Endothelial cell of umbilical vein (primary cell): ENCODE results near the gene RPS6KA4. TPM values are rescaled to one million over a fixed set of nuclear protein-coding genes. Genes with fewer than 3 reads are reported as not detected.

Experiments used
- BruUV-seq: library from RNA; stranded (reverse); fragments of 400-500 nt; replicated peaks from 2 replicates; lab custom pipeline; 2021; lab: Mats Ljungman, UMichigan
- CTCF ChIA-PET: fragments of 300-600, 350-600 bp; sonication (Branson Sonifier 250); formaldehyde crosslinking; loops from one replicate; lab custom pipeline; 2021; ENCODE audit warnings: antibody characterized with exemption, inconsistent platforms; lab: Charles Lee
- POLR2A ChIA-PET: fragments of 300-600, 350-600 bp; sonication (Branson Sonifier 250); formaldehyde crosslinking; loops from one replicate; lab custom pipeline; 2021; ENCODE audit warnings: antibody characterized with exemption, inconsistent platforms; lab: Charles Lee
- DNase-seq: peaks from one replicate; pipeline ENCODE4 v3.0.0-alpha.2; 2011; ENCODE audit warnings: low read depth, low spot score
- FAIRE-seq: peaks from 2 replicates; lab custom pipeline; 2011; peaks lifted over from hg19 to GRCh38; lab: Jason Lieb, UNC
- H2AFZ ChIP-seq: 2 replicates; pipeline ENCODE4 v1.6.0; 2012; ENCODE audit warnings: low read depth, low read length, control low read depth, inconsistent platforms
- H3K27ac ChIP-seq: 2 replicates; pipeline ENCODE4 v1.5.1; 2011; ENCODE audit warnings: low read depth, mild to moderate bottlenecking, control low read depth, low read length, moderate library complexity; ENCODE audit not compliant: insufficient read depth
- H3K27me3 ChIP-seq, 2 experiments: 2 replicates each; pipeline versions ENCODE4 v1.6.0 to v1.6.1; 2011; ENCODE audit warnings: low read length in 2 of 2, mixed read lengths in 1 of 2; ENCODE audit not compliant: control insufficient read depth in 2 of 2, insufficient read depth in 2 of 2
- H3K36me3 ChIP-seq, 2 experiments: 2 replicates in 1 of 2; 3 replicates in 1 of 2; pipeline ENCODE4 v1.5.1; 2011; ENCODE audit warnings: low read length in 2 of 2, mild to moderate bottlenecking in 1 of 2, moderate library complexity in 1 of 2; ENCODE audit not compliant: control insufficient read depth in 2 of 2, insufficient read depth in 2 of 2; ENCODE audit errors: extremely low read depth in 1 of 2
- H3K4me1 ChIP-seq: 3 replicates; pipeline ENCODE4 v1.5.1; 2011; ENCODE audit warnings: mild to moderate bottlenecking, low read length; ENCODE audit not compliant: control insufficient read depth, insufficient read depth; ENCODE audit errors: extremely low read depth
- H3K4me2 ChIP-seq: 2 replicates; pipeline ENCODE4 v1.6.1; 2011; ENCODE audit warnings: low read length, control low read depth, mixed read lengths; ENCODE audit not compliant: insufficient read depth
- H3K4me3 ChIP-seq, 3 experiments: fragments of 200-600 bp in 1 of 3; sonication (generic), shearing (Covaris generic) in 1 of 3; replicated peaks in 1 of 3; 2 replicates each; pipeline ENCODE4 v1.5.1; 2011 to 2016; ENCODE audit warnings: control low read depth in 3 of 3, low read length in 3 of 3, mild to moderate bottlenecking in 2 of 3, inconsistent platforms in 1 of 3, low read depth in 1 of 3, moderate library complexity in 1 of 3; ENCODE audit not compliant: insufficient read depth in 1 of 3
- H3K79me2 ChIP-seq: 2 replicates; pipeline ENCODE4 v1.6.0; 2012; ENCODE audit warnings: low read length, inconsistent platforms; ENCODE audit not compliant: control insufficient read depth, insufficient read depth
- H3K9ac ChIP-seq: replicated peaks from 2 replicates; pipeline ENCODE3; 2011; ENCODE audit warnings: low read length, control low read depth; ENCODE audit not compliant: insufficient read depth; ENCODE audit errors: extremely low read depth
- H3K9me1 ChIP-seq: replicated peaks from 3 replicates; pipeline ENCODE4 v1.6.0; 2011; ENCODE audit warnings: mild to moderate bottlenecking, low read length; ENCODE audit not compliant: control insufficient read depth, insufficient read depth; ENCODE audit errors: extremely low read depth
- H3K9me3 ChIP-seq: replicated peaks from 2 replicates; pipeline ENCODE4 v1.5.1; 2012; ENCODE audit warnings: low read length, inconsistent platforms; ENCODE audit not compliant: control insufficient read depth, insufficient read depth
- H4K20me1 ChIP-seq: replicated peaks from 2 replicates; pipeline ENCODE3; 2011; ENCODE audit warnings: mild to moderate bottlenecking, low read length; ENCODE audit not compliant: control insufficient read depth, insufficient read depth; ENCODE audit errors: extremely low read depth
- CTCF ChIP-seq, 2 donors: IDR thresholded peaks; 1 replicate in 1 of 2; 2 replicates in 1 of 2; pipeline ENCODE4 v1.5.1; 2011; ENCODE audit warnings: low read length in 2 of 2, mild to moderate bottlenecking in 2 of 2, moderate library complexity in 2 of 2, control low read depth in 1 of 2, inconsistent platforms in 1 of 2, low read depth in 1 of 2; ENCODE audit not compliant: insufficient read depth in 1 of 2; ENCODE audit errors: extremely low read depth in 1 of 2
- EZH2 ChIP-seq: IDR thresholded peaks from 2 replicates; pipeline ENCODE4 v1.6.1; 2012; ENCODE audit warnings: borderline replicate concordance, low read depth, mild to moderate bottlenecking, moderate library complexity, low read length, inconsistent platforms; ENCODE audit not compliant: severe bottlenecking
- FOS ChIP-seq: IDR thresholded peaks from 2 replicates; pipeline ENCODE4 v1.6.1; 2011; ENCODE audit warnings: mild to moderate bottlenecking, low read length, moderate library complexity, borderline replicate concordance; ENCODE audit not compliant: insufficient read depth
- GATA2 ChIP-seq: IDR thresholded peaks from 2 replicates; pipeline ENCODE4 v1.7.0; 2011; ENCODE audit warnings: low read depth, mild to moderate bottlenecking, moderate library complexity, mixed read lengths, low read length; ENCODE audit not compliant: insufficient read length, insufficient read depth
- JUN ChIP-seq: IDR thresholded peaks from 2 replicates; pipeline ENCODE4 v1.6.1; 2011; ENCODE audit warnings: borderline replicate concordance, low read depth; ENCODE audit not compliant: insufficient read length, insufficient read depth
- MAX ChIP-seq: IDR thresholded peaks from 2 replicates; pipeline ENCODE4 v1.6.1; 2011; ENCODE audit not compliant: insufficient read depth, insufficient read length
- MYC ChIP-seq: IDR thresholded peaks from one replicate; pipeline ENCODE4 v1.6.1; 2011; ENCODE audit warnings: mild to moderate bottlenecking, low read depth, low read length
- POLR2A ChIP-seq: IDR thresholded peaks from 2 replicates; pipeline ENCODE4 v1.6.1; 2012; ENCODE audit warnings: low read depth, mild to moderate bottlenecking, control low read depth, low read length
- POLR2AphosphoS5 ChIP-seq: IDR thresholded peaks from 2 replicates; pipeline ENCODE4 v1.6.1; 2012; ENCODE audit warnings: low read depth, mild to moderate bottlenecking, control low read depth, low read length, moderate library complexity; ENCODE audit not compliant: insufficient read depth
- dilution Hi-C: fragments of 300-500 bp; cut with MboI; formaldehyde crosslinking; loops from one replicate; pipeline ENCODE4 v1.15.0; 2019; ENCODE audit warnings: low sequenced_read_pairs; ENCODE audit not compliant: extremely low pct_ligation_motif_present
- intact Hi-C: fragments of 100-400 bp; cut with micrococcal nuclease; formaldehyde crosslinking; loops from one replicate; pipeline ENCODE4 v1.10.0; 2022
- polyA plus RNA-seq, 4 experiments: library from polyadenylated mRNA; depleted of rRNA in 3 of 4; stranded (reverse) in 3 of 4; unstranded in 1 of 4; fragments of >200 nt; gene quantifications; 2 replicates each; pipeline versions ENCODE4 v1.2.1 to v1.2.3, GENCODE V29; 2011 to 2012; ENCODE audit warnings: missing spikeins in 1 of 4
- total RNA-seq: library from RNA; stranded (reverse); gene quantifications from 2 replicates; pipeline ENCODE4 v1.2.3, GENCODE V29; 2021

Gene RPS6KA4
- total and polyA plus RNA-seq, 2 donors (not counting 3 experiments of a cell fraction or from before 2014, with no cell fraction given) = 26.5 to 44.1 TPM

GRCh38 chr11:64391839-64392238 lies 32.9 kb downstream of the RPS6KA4 start:
- Histone ChIP-seq H3K36me3 (no peaks in the 10 kb centered on the region), H3K4me1 (no peaks in the 10 kb centered on the region), H2AFZ (no peak overlapping the region), H3K4me3 (no peak overlapping the region), H3K9me3 (no peaks in the 10 kb centered on the region), H3K79me2 (no peaks in the 10 kb centered on the region), H3K9me1 (no peaks in the 10 kb centered on the region), H3K27ac (no peak overlapping the region), H4K20me1 (no peaks in the 10 kb centered on the region), H3K27me3 (peaks cover 0 to 7% of the 10 kb centered on the region in 2 experiments), H3K4me2 (no peak overlapping the region), H3K9ac (no peak overlapping the region)
- POLR2A ChIA-PET = no interaction called here
- intact Hi-C loops (no loop called here), dilution Hi-C loops (no loop called here)
- CTCF ChIA-PET = no interaction called here
- no TSS peak for BruUV-seq
- no peak for DNase-seq
- TF ChIP-seq FOS (no peak), EZH2 (no peak), POLR2A (no peak), JUN (no peak), GATA2 (no peak), POLR2AphosphoS5 (no peak), CTCF (IDR thresholded peaks at IDR 0.05; ENCODE audit: extremely low read depth in 1 of 2, insufficient read depth in 1 of 2, low read depth in 1 of 2, low read length in 2 of 2) (no peak), MYC (no peak), MAX (no peak)
- FAIRE-seq = no peak
